ENCODE results near the gene SNX18.

The SNX18 gene

GRCh38 chr5:54581831-54582548 is 64.4 kb downstream of the SNX18 start:
- no peak for DNase-seq

- DNase-seq: no peak
Observed at GRCh38 chr5:54586336-54586735, 68.8 kb downstream of the SNX18 start.

- DNase-seq: no peak
Observed at GRCh38 chr5:54589786-54590185, 72.2 kb downstream of the SNX18 start.

GRCh38 chr5:54590824-54591223 is 73.3 kb downstream of the SNX18 start:
- no peak for DNase-seq

GRCh38 chr5:54593779-54594178 is 76.2 kb downstream of the SNX18 start:
- no peak for DNase-seq

GRCh38 chr5:54594181-54594580 is 76.6 kb downstream of the SNX18 start:
- no peak for DNase-seq

GRCh38 chr5:54595721-54596120 is 78.2 kb downstream of the SNX18 start:
- DNase-seq: no peak
